BJ (cell line): ENCODE measurements around the gene HAS3. TPM values are rescaled to one million over a fixed set of nuclear protein-coding genes. Genes with fewer than 3 reads are reported as not detected.

Experiments used
- CTCF ChIA-PET: fragments of 350-600 bp; formaldehyde crosslinking; extraction: SDS; loops from one replicate; lab custom pipeline; 2021; ENCODE audit warnings: antibody characterized with exemption, inconsistent platforms; lab: Yijun Ruan, JAX
- POLR2A ChIA-PET: fragments of 300-600 bp; sonication (Branson Sonifier 250); formaldehyde crosslinking; extraction: SDS; loops from one replicate; lab custom pipeline; 2021; ENCODE audit warnings: antibody characterized with exemption; lab: Charles Lee
- DNase-seq: peaks from one replicate; pipeline ENCODE4 v3.0.0-alpha.2; 2011; ENCODE audit warnings: low read depth
- H3K27me3 ChIP-seq: 2 replicates; pipeline ENCODE4 v1.6.0; 2011; ENCODE audit warnings: low read length; ENCODE audit not compliant: control insufficient read depth, insufficient read depth
- H3K36me3 ChIP-seq: 2 replicates; pipeline ENCODE4 v1.5.1; 2011; ENCODE audit warnings: low read length; ENCODE audit not compliant: control insufficient read depth, insufficient read depth
- H3K4me3 ChIP-seq: 2 replicates; pipeline ENCODE4 v1.5.1; 2011; ENCODE audit warnings: low read depth, mild to moderate bottlenecking, control low read depth, low read length
- polyA plus RNA-seq: library from polyadenylated mRNA; depleted of rRNA; stranded (reverse); fragments of >200 nt; gene quantifications from 2 replicates; pipeline ENCODE4 v1.2.3, GENCODE V29; 2011; rRNA removed
- TF ChIP-seq, protein P1 (sequence below): IDR thresholded peaks from 2 replicates; pipeline ENCODE4 v1.5.1; 2011; ENCODE audit warnings: low read depth, mild to moderate bottlenecking, control low read depth, inconsistent platforms, low read length, moderate library complexity; ENCODE audit not compliant: insufficient read depth

The HAS3 gene
- polyA plus RNA-seq, 1 experiment: 2.3 TPM

DNA sequence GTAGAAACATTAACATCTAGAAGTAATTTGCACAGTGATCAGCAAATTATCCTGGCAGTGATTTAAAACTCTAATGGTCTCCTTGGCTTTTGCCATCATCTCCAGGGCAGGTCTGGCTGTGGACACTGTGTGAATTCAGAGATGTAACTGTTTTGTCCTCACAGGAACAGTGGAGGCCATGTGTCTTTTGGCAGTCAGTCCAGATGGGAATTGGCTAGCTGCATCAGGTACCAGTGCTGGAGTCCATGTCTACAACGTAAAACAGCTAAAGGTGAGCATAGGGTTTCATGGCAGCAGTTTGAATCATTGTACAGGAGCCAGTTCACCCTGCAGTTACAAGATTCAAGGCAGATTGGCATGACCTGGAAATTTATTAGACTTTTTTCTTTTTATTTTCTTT is 54.7 kb downstream of the HAS3 start:
- CTCF ChIA-PET: interaction anchor here (0.8 to 1.0 kb wide), 2 partner anchors 133 to 313 kb away, joined by 3 to 4 read pairs; no protein-coding TSS in a partner anchor
- Histone ChIP-seq H3K4me3 (no peak overlapping the region), H3K27me3 (no peaks in the 10 kb centered on the region), H3K36me3 (peaks cover 14% of the 10 kb centered on the region)
- TF ChIP-seq, protein P1, sequence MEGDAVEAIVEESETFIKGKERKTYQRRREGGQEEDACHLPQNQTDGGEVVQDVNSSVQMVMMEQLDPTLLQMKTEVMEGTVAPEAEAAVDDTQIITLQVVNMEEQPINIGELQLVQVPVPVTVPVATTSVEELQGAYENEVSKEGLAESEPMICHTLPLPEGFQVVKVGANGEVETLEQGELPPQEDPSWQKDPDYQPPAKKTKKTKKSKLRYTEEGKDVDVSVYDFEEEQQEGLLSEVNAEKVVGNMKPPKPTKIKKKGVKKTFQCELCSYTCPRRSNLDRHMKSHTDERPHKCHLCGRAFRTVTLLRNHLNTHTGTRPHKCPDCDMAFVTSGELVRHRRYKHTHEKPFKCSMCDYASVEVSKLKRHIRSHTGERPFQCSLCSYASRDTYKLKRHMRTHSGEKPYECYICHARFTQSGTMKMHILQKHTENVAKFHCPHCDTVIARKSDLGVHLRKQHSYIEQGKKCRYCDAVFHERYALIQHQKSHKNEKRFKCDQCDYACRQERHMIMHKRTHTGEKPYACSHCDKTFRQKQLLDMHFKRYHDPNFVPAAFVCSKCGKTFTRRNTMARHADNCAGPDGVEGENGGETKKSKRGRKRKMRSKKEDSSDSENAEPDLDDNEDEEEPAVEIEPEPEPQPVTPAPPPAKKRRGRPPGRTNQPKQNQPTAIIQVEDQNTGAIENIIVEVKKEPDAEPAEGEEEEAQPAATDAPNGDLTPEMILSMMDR: no peak
- no peak for DNase-seq
- POLR2A ChIA-PET: interaction anchor here (0.6 kb wide), 1 partner anchor 118 kb away, joined by 16 read pairs; no protein-coding TSS in a partner anchor

GRCh38 chr16:69165584-69165983 is 60.1 kb downstream of the HAS3 start:
- POLR2A ChIA-PET: no interaction called here
- CTCF ChIA-PET: interaction anchor here (0.6 to 5.5 kb wide), 6 partner anchors 12 to 146 kb away, joined by 3 to 28 read pairs (median 3); partner anchors contain the start of gene VPS4A
- H3K27me3 ChIP-seq: no peaks in the 10 kb centered on the region
- DNase-seq: no peak
- H3K36me3 ChIP-seq: peaks cover 8% of the 10 kb centered on the region
- no peak overlapping the region for H3K4me3 ChIP-seq
- TF ChIP-seq, protein P1: no peak

GRCh38 chr16:69166221-69166833 is 60.9 kb downstream of the HAS3 start:
- H3K36me3 ChIP-seq: peaks cover 6% of the 10 kb centered on the region
- POLR2A ChIA-PET: no interaction called here

DNA sequence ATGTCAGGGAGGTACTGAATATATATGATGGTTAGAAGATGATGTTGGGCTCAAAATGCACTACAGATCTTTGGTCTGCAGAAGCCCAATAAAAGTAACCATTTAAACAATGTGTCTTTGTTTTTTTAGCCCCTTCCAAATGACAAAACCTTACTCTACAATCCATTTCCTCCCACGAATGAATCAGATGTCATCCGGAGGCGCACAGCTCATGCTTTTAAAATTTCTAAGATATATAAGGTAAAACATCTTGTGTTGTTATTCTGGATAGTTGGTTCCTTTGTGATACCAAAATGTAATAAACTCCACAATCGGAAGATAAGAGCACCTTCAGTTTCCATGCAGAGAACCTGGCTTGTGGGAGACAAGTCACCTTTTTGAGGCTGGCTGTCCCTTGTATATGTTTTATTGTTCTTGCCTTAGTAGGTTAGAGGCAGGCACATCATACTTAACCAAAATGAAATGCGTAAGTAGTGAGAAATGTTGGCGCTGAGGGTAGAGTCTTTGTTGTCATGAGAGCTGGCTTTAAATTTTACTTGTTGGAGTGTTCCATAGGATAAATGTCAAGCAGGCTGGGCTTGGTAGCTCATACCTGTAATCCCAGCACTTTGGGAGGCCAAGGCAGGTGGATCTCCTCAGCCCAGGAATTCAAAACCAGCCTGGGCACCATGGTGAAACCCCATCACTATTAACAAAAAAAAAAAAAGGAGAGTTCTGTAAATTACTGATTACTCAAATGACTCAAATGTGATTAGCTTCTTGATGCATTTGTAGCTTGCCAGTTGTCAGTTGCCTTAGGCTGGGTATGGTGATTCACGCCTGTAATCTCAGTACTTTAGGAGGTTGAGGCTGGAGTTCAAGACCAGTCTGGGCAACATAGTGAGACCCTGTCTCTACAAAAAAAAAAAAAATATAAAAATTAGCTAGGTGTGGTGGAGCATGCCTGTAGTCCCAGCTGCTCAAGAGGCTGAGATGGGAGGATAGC is 61.8 kb downstream of the HAS3 start:
- DNase-seq: no peak
- H3K4me3 ChIP-seq: no peak overlapping the region
- no peaks in the 10 kb centered on the region for H3K27me3 ChIP-seq
- H3K36me3 ChIP-seq: peaks cover 5% of the 10 kb centered on the region
- TF ChIP-seq, protein P1: no peak
- CTCF ChIA-PET: interaction anchor here (0.9 to 5.5 kb wide), 5 partner anchors 9 to 122 kb away, joined by 3 to 28 read pairs (median 3); no protein-coding TSS in a partner anchor
- POLR2A ChIA-PET: interaction anchor here (0.5 kb wide), 1 partner anchor 34 kb away, joined by 4 read pairs; no protein-coding TSS in a partner anchor

More at GRCh38 chr16:69166221-69166833, 60.9 kb downstream of the HAS3 start:
- CTCF ChIA-PET: interaction anchor here (0.7 to 5.5 kb wide), 6 partner anchors 13 to 144 kb away, joined by 3 to 28 read pairs (median 3); no protein-coding TSS in a partner anchor
- TF ChIP-seq, protein P1: no peak
- Histone ChIP-seq H3K27me3 (no peaks in the 10 kb centered on the region), H3K4me3 (no peak overlapping the region)
- DNase-seq: no peak

Other genes with a start within 250 kb of the HAS3 start
- 128 and 161 TPM in 2 replicates for gene CHTF8, start 26.9 kb downstream of the HAS3 start, polyA plus RNA-seq
- 59.2 and 60.7 TPM in 2 replicates for gene UTP4, start 27.0 kb downstream of the HAS3 start, polyA plus RNA-seq
- 43.1 and 50.5 TPM in 2 replicates for gene SNTB2, start 81.5 kb downstream of the HAS3 start, polyA plus RNA-seq
- gene VPS4A, start 205.7 kb downstream of the HAS3 start, polyA plus RNA-seq: 14.5 and 19.4 TPM in 2 replicates
- gene PDF, start 224.9 kb downstream of the HAS3 start, polyA plus RNA-seq: 4.0 and 6.4 TPM in 2 replicates
- 25.2 and 31.6 TPM in 2 replicates for gene COG8, start 233.9 kb downstream of the HAS3 start, polyA plus RNA-seq
- gene NIP7, start 234.1 kb downstream of the HAS3 start, polyA plus RNA-seq: 6.4 and 9.1 TPM in 2 replicates
- 0.13 TPM in 1 of 2 replicates, not detected in the other for gene TMED6, start 246.1 kb downstream of the HAS3 start, polyA plus RNA-seq